Mammary epithelial cell (primary cell): ENCODE data around the gene KCNMB2.

Experiments used
- CTCF ChIP-seq, 2 donors: IDR thresholded peaks in 1 of 2; conservative IDR thresholded peaks in 1 of 2; 2 replicates each; pipeline ENCODE4 v1.5.1; 2011 to 2012; ENCODE audit warnings: inconsistent platforms in 2 of 2, low read length in 2 of 2, mild to moderate bottlenecking in 2 of 2, control low read depth in 1 of 2, low read depth in 1 of 2; ENCODE audit not compliant: insufficient read depth in 1 of 2; ENCODE audit errors: extremely low read depth in 1 of 2
- EZH2 ChIP-seq: IDR thresholded peaks from 2 replicates; pipeline ENCODE4 v1.6.1; 2012; ENCODE audit warnings: low read length, inconsistent platforms, borderline replicate concordance

- TF ChIP-seq CTCF (conservative IDR thresholded peaks at IDR 0.05 in 1 of 2, IDR thresholded peaks at IDR 0.05 in 1 of 2; ENCODE audit: extremely low read depth in 1 of 2, insufficient read depth in 1 of 2, low read depth in 1 of 2, low read length in 2 of 2) (no peak), EZH2 (no peak)
Measured at GRCh38 chr3:178645503-178645902, 109.3 kb downstream of the KCNMB2 start.
